AG04450 (cell line): ENCODE measurements around the gene CSDE1. TPM values are rescaled to one million over a fixed set of nuclear protein-coding genes. Genes with fewer than 3 reads are reported as not detected.

Experiments used
- CTCF ChIA-PET: fragments of 300-600, 350-600 bp; formaldehyde crosslinking; extraction: SDS; loops from one replicate; lab custom pipeline; 2022; ENCODE audit warnings: antibody characterized with exemption, inconsistent platforms; lab: Charles Lee
- POLR2A ChIA-PET: fragments of 350-600 bp; formaldehyde crosslinking; extraction: SDS; loops from one replicate; lab custom pipeline; 2021; ENCODE audit warnings: antibody characterized with exemption, inconsistent platforms; lab: Yijun Ruan, JAX
- DNase-seq: peaks from one replicate; pipeline ENCODE4 v3.0.0-alpha.2; 2011; ENCODE audit warnings: low read depth, low spot score
- H3K27ac ChIP-seq: one replicate; pipeline ENCODE4 v1.5.1; 2012; ENCODE audit warnings: low read depth, low read length, control low read depth
- H3K27me3 ChIP-seq: one replicate; pipeline ENCODE4 v1.6.0; 2012; ENCODE audit warnings: low read length; ENCODE audit not compliant: control insufficient read depth, insufficient read depth
- H3K4me3 ChIP-seq: 2 replicates; pipeline ENCODE4 v1.5.1; 2011; ENCODE audit warnings: mild to moderate bottlenecking, low read depth, low read length, control low read depth
- H3K9me3 ChIP-seq: 2 replicates; pipeline ENCODE4 v1.5.1; 2012; ENCODE audit warnings: low read length; ENCODE audit not compliant: control insufficient read depth, insufficient read depth
- polyA plus RNA-seq: library from polyadenylated mRNA; depleted of rRNA; stranded (reverse); fragments of >200 nt; gene quantifications from 2 replicates; pipeline ENCODE4 v1.2.3, GENCODE V29; 2011
- TF ChIP-seq, protein P1 (sequence below): IDR thresholded peaks from 2 replicates; pipeline ENCODE4 v1.5.1; 2011; ENCODE audit warnings: low read depth, low read length, control low read depth, inconsistent platforms

The CSDE1 gene
- polyA plus RNA-seq, 1 experiment: 438 TPM

DNA sequence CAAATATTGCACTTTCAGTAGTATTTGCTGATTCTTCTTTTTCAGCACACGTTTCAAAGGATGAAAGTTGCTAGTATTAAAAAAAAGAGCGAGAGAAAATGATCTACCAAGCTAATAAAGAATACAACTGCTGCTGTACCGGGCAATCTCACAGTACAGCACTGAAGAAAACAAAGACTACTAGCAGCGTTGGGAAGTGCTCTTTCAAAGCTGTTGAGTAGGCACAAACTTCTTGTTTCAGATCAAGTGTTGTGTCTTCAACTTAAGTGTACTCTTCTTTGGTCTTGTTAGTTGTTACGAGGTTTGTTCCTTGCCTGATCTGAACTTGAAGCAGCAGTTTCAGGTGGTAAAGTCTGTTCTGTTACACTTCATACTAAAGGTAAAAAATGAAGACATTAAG lies 7.9 kb downstream of the CSDE1 start:
- Histone ChIP-seq H3K27ac (no peak overlapping the region), H3K9me3 (no peaks in the 10 kb centered on the region), H3K4me3 (no peak overlapping the region), H3K27me3 (no peaks in the 10 kb centered on the region)
- TF ChIP-seq, protein P1, sequence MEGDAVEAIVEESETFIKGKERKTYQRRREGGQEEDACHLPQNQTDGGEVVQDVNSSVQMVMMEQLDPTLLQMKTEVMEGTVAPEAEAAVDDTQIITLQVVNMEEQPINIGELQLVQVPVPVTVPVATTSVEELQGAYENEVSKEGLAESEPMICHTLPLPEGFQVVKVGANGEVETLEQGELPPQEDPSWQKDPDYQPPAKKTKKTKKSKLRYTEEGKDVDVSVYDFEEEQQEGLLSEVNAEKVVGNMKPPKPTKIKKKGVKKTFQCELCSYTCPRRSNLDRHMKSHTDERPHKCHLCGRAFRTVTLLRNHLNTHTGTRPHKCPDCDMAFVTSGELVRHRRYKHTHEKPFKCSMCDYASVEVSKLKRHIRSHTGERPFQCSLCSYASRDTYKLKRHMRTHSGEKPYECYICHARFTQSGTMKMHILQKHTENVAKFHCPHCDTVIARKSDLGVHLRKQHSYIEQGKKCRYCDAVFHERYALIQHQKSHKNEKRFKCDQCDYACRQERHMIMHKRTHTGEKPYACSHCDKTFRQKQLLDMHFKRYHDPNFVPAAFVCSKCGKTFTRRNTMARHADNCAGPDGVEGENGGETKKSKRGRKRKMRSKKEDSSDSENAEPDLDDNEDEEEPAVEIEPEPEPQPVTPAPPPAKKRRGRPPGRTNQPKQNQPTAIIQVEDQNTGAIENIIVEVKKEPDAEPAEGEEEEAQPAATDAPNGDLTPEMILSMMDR: no peak
- DNase-seq: no peak
- CTCF ChIA-PET: interaction anchor here (0.7 kb wide), 1 partner anchor 340 kb away, joined by 3 read pairs; no protein-coding TSS in a partner anchor
- POLR2A ChIA-PET: interaction anchor here (0.6 kb wide), 1 partner anchor 87 kb away, joined by 4 read pairs; no protein-coding TSS in a partner anchor

GRCh38 chr1:114746450-114747121 lies 11.2 kb downstream of the CSDE1 start:
- H3K4me3 ChIP-seq: no peak overlapping the region
- no peak overlapping the region for H3K27ac ChIP-seq
- TF ChIP-seq, protein P1: no peak
- POLR2A ChIA-PET: no interaction called here
- no peaks in the 10 kb centered on the region for H3K9me3 ChIP-seq
- CTCF ChIA-PET: interaction anchor here (0.9 kb wide), 1 partner anchor 400 kb away, joined by 3 read pairs; no protein-coding TSS in a partner anchor
- H3K27me3 ChIP-seq: no peaks in the 10 kb centered on the region
- DNase-seq: no peak

GRCh38 chr1:114745291-114745690 lies 12.5 kb downstream of the CSDE1 start:
- CTCF ChIA-PET: interaction anchor here (0.7 to 1.1 kb wide), 2 partner anchors 398 to 463 kb away, joined by 3 read pairs; no protein-coding TSS in a partner anchor
- Histone ChIP-seq H3K4me3 (no peak overlapping the region), H3K27ac (no peak overlapping the region), H3K27me3 (no peaks in the 10 kb centered on the region), H3K9me3 (no peaks in the 10 kb centered on the region)
- TF ChIP-seq, protein P1: no peak
- POLR2A ChIA-PET: interaction anchor here (1.4 kb wide), 1 partner anchor 8 kb away, joined by 4 read pairs; no protein-coding TSS in a partner anchor
- no peak for DNase-seq

- Histone ChIP-seq H3K27me3 (no peaks in the 10 kb centered on the region), H3K27ac (no peak overlapping the region), H3K4me3 (no peak overlapping the region), H3K9me3 (no peaks in the 10 kb centered on the region)
- DNase-seq: no peak
- ChIA-PET POLR2A (interaction anchor here (1.0 kb wide), 1 partner anchor 15 kb away, joined by 4 read pairs; the partner anchor contains the start of gene CSDE1), CTCF (no interaction called here)
- TF ChIP-seq, protein P1: no peak
These were observed 15.6 kb downstream of the CSDE1 start for GRCh38 chr1:114741963-114742746.

DNA sequence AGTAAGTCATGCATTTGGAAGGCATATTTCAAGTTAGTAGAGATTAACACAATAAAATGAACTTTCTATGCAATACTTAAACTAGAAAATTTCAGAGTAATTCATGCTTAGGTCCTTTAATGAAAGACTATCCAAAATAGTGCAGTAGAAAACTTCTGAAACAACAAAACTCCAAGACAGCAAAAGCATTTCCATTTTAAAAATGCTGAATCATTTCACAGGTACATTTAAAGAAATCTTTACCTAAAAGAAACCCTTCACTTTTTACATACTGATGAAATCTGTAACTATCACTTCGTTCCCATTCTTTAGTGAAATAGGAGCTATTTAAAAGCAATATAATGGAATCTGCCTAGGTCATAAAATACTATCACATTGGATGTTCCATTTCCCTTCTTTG lies 17.5 kb downstream of the CSDE1 start:
- H3K27me3 ChIP-seq: no peaks in the 10 kb centered on the region
- H3K27ac ChIP-seq: no peak overlapping the region
- ChIA-PET CTCF (no interaction called here), POLR2A (no interaction called here)
- no peak overlapping the region for H3K4me3 ChIP-seq
- TF ChIP-seq, protein P1: no peak
- H3K9me3 ChIP-seq: no peaks in the 10 kb centered on the region
- DNase-seq: no peak
